HepG2 (cell line): ENCODE results near the gene DRAP1. TPM values are rescaled to one million over a fixed set of nuclear protein-coding genes. Genes with fewer than 3 reads are reported as not detected.

ENCODE experiments used
- CHD2 ChIP-seq: IDR thresholded peaks from 2 replicates; pipeline ENCODE4 v1.6.1; 2011; ENCODE audit warnings: low read depth, low read length, improper control_type of control experiment
- CREB1 ChIP-seq, 2 experiments: fragments of 450-650 bp in 1 of 2; IDR thresholded peaks; 2 replicates each; pipeline ENCODE4 v1.6.1; 2016 to 2017; ENCODE audit warnings: control low read depth in 1 of 2, mild to moderate bottlenecking in 1 of 2, missing compliant biosample characterization in 1 of 2, missing genetic modification characterization in 1 of 2
- FOXC1 ChIP-seq: sonication (generic); formaldehyde crosslinking; IDR thresholded peaks from 2 replicates; pipeline ENCODE4 v1.8.0; 2022; ENCODE audit warnings: mild to moderate bottlenecking, missing genetic modification reagents, borderline replicate concordance
- HHEX ChIP-seq: IDR thresholded peaks from 2 replicates; pipeline ENCODE4 v1.6.1; 2016; ENCODE audit warnings: control low read depth
- KAT7 ChIP-seq: IDR thresholded peaks from 2 replicates; pipeline ENCODE4 v1.6.1; 2018; ENCODE audit warnings: borderline replicate concordance, missing compliant biosample characterization
- KDM3A ChIP-seq: IDR thresholded peaks from 2 replicates; pipeline ENCODE4 v1.6.1; 2018; ENCODE audit warnings: low read depth, missing compliant biosample characterization
- KDM6A ChIP-seq: IDR thresholded peaks from 2 replicates; pipeline ENCODE4 v1.6.1; 2016; ENCODE audit warnings: low read depth
- MYC ChIP-seq: sonication (generic); formaldehyde crosslinking; IDR thresholded peaks from 2 replicates; pipeline ENCODE4 v1.9.0; 2021; ENCODE audit warnings: missing genetic modification reagents, borderline replicate concordance
- RCOR2 ChIP-seq: IDR thresholded peaks from 2 replicates; pipeline ENCODE4 v1.6.1; 2016; ENCODE audit warnings: missing biosample characterization, missing genetic modification reagents
- SMAD9 ChIP-seq: sonication (generic); formaldehyde crosslinking; IDR thresholded peaks from 2 replicates; pipeline ENCODE4 v1.5.1; 2020; ENCODE audit warnings: mild to moderate bottlenecking, missing genetic modification reagents
- TRIM24 ChIP-seq: sonication (generic); formaldehyde crosslinking; IDR thresholded peaks from 2 replicates; pipeline ENCODE4 v1.8.0; 2022; ENCODE audit warnings: mild to moderate bottlenecking, missing genetic modification reagents
- ZNF329 ChIP-seq: sonication (generic); formaldehyde crosslinking; IDR thresholded peaks from 2 replicates; pipeline ENCODE4 v1.9.0; 2021; ENCODE audit warnings: low read depth, mild to moderate bottlenecking, missing genetic modification reagents
- ZNF513 ChIP-seq: sonication (generic); formaldehyde crosslinking; conservative IDR thresholded peaks from 2 replicates; pipeline ENCODE4 v1.5.0; 2020; ENCODE audit warnings: missing genetic modification reagents
- ZNF687 ChIP-seq: sonication (generic); formaldehyde crosslinking; IDR thresholded peaks from 2 replicates; pipeline ENCODE4 v1.5.1; 2020; ENCODE audit warnings: mild to moderate bottlenecking, missing genetic modification reagents, moderate library complexity
- polyA plus RNA-seq, 8 experiments: library from polyadenylated mRNA; depleted of rRNA in 3 of 8; stranded (reverse) in 7 of 8; unstranded in 1 of 8; fragments of >200 nt; fragmentation: Illumina TruSeq in 4 of 8; extraction: Trizol in 4 of 8; gene quantifications; 2 replicates each; pipeline versions ENCODE4 v1.2.1 to v1.2.3, GENCODE V29; 2011 to 2016; ENCODE audit warnings: low read depth in 4 of 8, missing spikeins in 1 of 8, mixed read lengths in 1 of 8; ENCODE audit not compliant: insufficient read depth in 1 of 8
- total RNA-seq, 5 experiments: library from RNA; depleted of rRNA; stranded (reverse); fragments of >200 nt; fragmentation: Illumina TruSeq; extraction: Trizol; gene quantifications; 2 replicates each; pipeline ENCODE4 v1.2.3, GENCODE V29; 2016; ENCODE audit warnings: low read depth in 1 of 5
- TF ChIP-seq, protein P1 (sequence below): sonication (generic); formaldehyde crosslinking; IDR thresholded peaks from 2 replicates; pipeline ENCODE4 v1.5.0; 2020; ENCODE audit warnings: missing genetic modification reagents
- TF ChIP-seq, protein P2 (sequence below): sonication (generic); formaldehyde crosslinking; IDR thresholded peaks from 2 replicates; pipeline ENCODE4 v1.5.0; 2020; ENCODE audit warnings: mild to moderate bottlenecking, missing genetic modification reagents

DRAP1 gene
- total and polyA plus RNA-seq, 2 of the 13 experiments (the other 11 are each of a cell fraction or from before 2014, with no cell fraction given), result 46.8 to 52.3 TPM

- TF ChIP-seq SMAD9 (no peak), KDM3A (0 out of 2 replicates have a peak, but pooled peaks have one; percentile 51), ZNF329 (no peak), ZNF513 (no peak), KDM6A (CRISPR knock-in tag) (no peak), ZNF687 (CRISPR knock-in tag) (peak; percentile 91), CHD2 (0 out of 2 replicates have a peak, but pooled peaks have one; percentile 25), KAT7 (CRISPR knock-in tag) (peak; percentile 64; the same call in 1 of the 2 replicates), FOXC1 (CRISPR knock-in tag) (peak; percentile 75; the same call in 1 of the 2 replicates), TRIM24 (CRISPR knock-in tag) (no peak), MYC (CRISPR knock-in tag) (peak; percentile 98), CREB1 (IDR thresholded peaks at IDR 0.05) (peak; percentile 52; the same call in 1 of the 2 replicates), CREB1 (CRISPR knock-in tag; IDR thresholded peaks at IDR 0.05) (no peak), RCOR2 (CRISPR knock-in tag) (no peak), HHEX (CRISPR knock-in tag) (no peak)
- TF ChIP-seq, protein P1, sequence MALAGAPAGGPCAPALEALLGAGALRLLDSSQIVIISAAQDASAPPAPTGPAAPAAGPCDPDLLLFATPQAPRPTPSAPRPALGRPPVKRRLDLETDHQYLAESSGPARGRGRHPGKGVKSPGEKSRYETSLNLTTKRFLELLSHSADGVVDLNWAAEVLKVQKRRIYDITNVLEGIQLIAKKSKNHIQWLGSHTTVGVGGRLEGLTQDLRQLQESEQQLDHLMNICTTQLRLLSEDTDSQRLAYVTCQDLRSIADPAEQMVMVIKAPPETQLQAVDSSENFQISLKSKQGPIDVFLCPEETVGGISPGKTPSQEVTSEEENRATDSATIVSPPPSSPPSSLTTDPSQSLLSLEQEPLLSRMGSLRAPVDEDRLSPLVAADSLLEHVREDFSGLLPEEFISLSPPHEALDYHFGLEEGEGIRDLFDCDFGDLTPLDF (CRISPR knock-in tag), result 0 out of 2 replicates have a peak, but pooled peaks have one; percentile 48
- TF ChIP-seq, protein P2, sequence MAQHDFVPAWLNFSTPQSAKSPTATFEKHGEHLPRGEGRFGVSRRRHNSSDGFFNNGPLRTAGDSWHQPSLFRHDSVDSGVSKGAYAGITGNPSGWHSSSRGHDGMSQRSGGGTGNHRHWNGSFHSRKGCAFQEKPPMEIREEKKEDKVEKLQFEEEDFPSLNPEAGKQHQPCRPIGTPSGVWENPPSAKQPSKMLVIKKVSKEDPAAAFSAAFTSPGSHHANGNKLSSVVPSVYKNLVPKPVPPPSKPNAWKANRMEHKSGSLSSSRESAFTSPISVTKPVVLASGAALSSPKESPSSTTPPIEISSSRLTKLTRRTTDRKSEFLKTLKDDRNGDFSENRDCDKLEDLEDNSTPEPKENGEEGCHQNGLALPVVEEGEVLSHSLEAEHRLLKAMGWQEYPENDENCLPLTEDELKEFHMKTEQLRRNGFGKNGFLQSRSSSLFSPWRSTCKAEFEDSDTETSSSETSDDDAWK (CRISPR knock-in tag), result no peak
These were observed 28.7 kb upstream of the DRAP1 start, which contains the start of gene CCDC85B (continued) for GRCh38 chr11:65890324-65891218.
